ENCODE results near the gene ANKRD65. TPM values are rescaled to one million over a fixed set of nuclear protein-coding genes. Genes with fewer than 3 reads are reported as not detected.
A peak's percentile ranks its signal among the peaks of the same experiment; 100 is the strongest.
"Not testable (repeated sequence)": the region's sequence is repeated elsewhere in the genome, so short reads cannot be mapped to it uniquely, and the experiment has no call there.

Gene ANKRD65
- total RNA-seq, 1 donor from 2014 or later, result 1.7 TPM

GRCh38 chr1:1417825-1418463 is 3.1 kb downstream of the ANKRD65 start:
- not testable (repeated sequence) for DNase-seq (ENCODE audit: low spot score)

- not testable (repeated sequence) for DNase-seq (ENCODE audit: low spot score)
Observed at GRCh38 chr1:1417396-1417795, 3.7 kb downstream of the ANKRD65 start.

DNA sequence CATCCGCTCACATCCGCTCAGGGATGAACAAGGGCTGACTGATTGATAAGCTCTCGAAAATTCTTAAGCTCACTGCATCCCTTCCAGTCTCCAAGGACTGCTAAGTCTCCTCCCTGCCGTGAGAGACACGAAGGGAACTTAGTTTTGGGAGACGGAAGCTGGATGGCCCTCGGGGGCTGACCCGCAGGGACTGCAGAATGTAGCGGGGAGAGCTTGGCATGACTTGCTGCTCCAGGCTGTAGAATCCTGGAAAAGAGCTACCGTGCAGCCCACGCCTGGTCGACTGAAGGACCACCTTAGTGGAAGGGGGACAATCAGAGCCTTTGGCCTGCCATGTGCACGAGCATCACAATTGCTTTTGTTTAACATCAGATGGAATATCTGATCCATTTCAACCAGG is 5.3 kb downstream of the ANKRD65 start:
- DNase-seq (ENCODE audit: low spot score), result no peak

DNA sequence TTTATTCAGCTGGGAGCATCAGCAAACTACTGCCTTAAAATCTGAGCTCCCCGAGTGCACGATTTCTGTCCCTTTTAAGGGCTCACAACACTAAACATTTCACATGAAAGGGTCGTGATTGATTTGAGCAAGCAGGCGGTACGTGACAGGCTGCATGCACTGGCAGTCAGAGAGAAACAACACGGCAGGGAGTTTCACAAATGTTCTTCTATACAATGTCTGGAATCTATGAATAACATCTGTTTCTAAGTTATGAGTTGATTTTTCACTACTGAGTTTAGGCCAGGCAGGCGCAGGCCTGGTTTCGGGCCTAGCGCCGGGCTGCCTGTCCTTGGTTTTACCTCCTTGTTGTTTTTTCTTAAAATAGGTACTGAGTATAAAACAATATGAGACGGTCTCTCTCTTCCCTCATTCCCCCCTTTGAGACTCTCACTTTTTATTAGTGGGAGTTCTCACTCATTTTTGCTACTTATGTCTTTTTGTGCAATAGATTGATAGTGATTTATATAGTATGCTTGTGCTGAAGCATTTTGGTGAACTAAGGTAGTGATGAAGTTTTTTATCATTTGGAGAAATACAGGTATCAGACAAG is 8.7 kb downstream of the ANKRD65 start:
- not testable (repeated sequence) for DNase-seq (ENCODE audit: low spot score)

- DNase-seq (ENCODE audit: low spot score), result no peak
Observed at GRCh38 chr1:1411626-1412025, 9.4 kb downstream of the ANKRD65 start.

DNA sequence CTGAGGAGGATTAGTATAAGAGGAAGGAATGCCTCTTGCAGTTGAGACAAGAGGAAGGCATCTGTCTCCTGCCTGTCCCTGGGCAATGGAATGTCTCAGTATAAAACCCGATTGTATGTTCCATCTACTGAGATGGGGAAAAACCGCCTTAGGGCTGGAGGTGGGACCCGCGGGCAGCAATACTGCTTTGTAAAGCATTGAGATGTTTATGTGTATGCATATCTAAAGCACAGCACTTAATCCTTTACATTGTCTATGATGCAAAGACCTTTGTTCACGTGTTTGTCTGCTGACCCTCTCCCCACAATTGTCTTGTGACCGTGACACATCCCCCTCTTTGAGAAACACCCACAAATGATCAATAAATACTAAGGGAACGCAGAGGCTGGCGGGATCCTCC is 10.8 kb downstream of the ANKRD65 start:
- DNase-seq (ENCODE audit: low spot score), result not testable (repeated sequence)

DNA sequence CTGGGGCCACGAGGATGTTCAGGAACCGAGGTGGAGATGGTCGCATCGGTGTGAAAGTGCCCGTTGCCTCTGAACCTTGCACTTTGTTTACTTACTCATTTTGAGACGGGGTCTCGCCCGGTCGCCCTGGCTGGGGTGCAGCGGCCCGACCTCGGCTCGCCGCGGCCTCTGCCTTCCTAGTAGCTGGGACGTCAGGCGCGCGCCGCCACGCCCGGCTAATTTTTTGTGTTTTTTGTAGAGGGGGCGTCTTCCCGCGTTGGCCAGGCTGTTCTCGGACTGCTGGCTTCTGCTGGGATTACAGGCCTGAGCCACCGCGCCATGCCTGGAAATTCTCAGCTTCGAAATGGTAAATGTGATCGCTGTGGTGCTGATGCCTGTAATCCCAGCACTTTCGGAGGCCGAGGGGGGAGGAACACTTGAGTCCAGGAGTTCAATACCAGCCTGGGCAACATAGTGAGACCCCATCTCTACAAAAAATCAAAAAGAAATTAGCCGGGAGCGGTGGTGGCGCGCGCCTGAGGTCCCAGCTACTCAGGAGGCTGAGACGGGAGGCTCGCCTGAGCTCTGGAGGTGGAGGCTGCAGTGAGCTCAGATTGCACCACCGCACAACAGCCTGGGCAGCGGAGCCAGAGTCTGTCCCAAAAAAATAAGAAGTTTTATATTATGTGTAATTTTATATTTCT is 13.3 kb downstream of the ANKRD65 start:
- no peak for DNase-seq (ENCODE audit: low spot score)

DNA sequence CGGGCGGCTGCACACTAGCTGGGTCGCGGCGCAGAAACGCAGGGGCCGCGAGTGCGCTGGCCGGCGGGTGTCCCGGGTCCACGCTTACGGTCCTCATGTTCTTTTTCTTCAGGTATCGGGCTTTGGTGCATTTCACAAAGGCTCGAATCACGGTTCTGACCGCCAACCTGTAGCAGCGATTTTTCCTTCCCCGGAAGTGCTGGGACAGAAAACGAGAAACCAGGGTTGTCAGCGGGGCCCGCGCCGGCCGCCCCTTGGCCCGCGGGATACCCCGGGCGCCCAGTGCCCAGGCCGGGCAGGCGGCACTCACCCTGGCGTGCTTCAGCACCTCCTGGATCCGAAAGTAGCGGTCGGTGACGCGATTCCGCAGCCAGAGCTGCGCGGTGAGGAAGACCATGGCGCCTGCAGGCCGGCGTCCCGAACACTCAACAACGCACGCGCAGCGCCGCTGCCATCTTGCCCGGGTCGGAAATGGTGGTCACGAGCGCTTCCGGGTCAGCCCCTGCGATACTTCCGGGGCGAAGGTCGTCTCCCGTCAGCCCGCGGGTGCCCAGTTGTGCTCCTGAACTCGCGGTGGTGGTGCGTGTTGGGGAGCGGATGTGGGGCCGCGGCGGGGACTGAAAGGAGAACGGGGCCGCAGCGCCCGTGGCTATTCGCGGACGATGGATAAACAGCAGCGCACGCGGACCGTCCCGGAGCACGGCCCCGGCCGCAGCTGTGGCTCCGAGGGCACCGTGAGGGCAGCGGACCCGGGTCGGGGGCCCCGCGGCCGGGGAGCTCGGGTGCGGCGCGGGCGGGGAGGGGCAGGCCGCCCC is 14.0 kb downstream of the ANKRD65 start, which contains the start of gene MRPL20:
MRPL20 (minus strand) TSS at position 473 of the 815 bp plus-strand sequence; CDS start at position 397, 76 bp downstream.
- peak; percentile 96 for DNase-seq (ENCODE audit: low spot score)

DNA sequence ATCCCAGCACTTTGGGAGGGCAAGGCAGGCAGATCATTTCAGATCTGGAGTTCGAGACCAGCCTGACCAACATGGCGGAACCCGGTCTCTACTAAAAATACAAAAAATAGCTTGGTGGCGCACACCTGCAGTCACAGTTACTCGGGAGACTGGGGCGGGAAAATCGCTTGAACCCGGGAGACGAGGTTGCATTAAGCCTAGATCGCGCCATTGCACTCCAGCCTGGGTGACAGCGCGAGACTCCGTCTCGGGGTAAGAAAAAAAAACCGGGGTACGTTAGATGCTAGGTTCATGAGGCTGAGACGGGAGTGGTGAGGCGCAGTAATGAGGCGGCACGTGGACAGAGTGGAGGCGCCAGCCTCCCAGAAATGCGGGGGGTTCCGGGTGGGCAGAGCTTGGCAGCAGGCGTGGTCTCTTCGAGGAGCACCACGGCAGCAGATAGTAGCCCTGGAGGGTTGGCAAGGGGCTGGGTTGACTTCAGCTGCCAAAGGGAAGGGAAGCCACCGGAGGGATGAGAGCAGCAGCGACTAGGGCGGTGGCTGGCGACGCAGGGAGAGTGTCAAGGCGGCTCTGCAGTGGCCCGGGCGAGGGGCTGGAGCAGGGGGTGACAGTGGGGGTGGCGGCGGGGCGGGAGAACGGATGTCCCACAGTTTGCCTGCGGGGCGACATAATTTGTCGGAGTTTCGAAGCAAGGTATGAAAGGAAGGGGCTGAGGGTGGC is 14.8 kb downstream of the ANKRD65 start:
- DNase-seq (ENCODE audit: low spot score), result no peak

DNA sequence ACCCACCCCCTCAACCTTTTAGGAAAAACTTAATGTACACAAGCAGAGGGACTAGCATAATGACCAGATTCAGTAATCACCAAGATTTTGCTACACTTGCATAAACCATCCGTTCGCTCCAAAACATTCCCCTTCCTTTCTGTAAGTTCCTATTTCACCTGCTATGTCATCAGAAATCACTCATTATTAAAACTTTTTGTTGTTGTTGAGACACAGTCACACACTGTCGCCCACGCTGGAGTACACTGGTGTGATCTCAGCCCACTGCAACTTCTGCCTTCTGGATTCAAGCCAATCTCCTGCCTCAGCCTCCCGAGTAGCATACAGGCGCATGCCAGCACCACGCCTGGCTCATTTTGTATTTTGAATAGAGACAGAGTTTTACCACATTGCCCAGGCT is 17.4 kb downstream of the ANKRD65 start:
- no peak for DNase-seq (ENCODE audit: low spot score)

DNA sequence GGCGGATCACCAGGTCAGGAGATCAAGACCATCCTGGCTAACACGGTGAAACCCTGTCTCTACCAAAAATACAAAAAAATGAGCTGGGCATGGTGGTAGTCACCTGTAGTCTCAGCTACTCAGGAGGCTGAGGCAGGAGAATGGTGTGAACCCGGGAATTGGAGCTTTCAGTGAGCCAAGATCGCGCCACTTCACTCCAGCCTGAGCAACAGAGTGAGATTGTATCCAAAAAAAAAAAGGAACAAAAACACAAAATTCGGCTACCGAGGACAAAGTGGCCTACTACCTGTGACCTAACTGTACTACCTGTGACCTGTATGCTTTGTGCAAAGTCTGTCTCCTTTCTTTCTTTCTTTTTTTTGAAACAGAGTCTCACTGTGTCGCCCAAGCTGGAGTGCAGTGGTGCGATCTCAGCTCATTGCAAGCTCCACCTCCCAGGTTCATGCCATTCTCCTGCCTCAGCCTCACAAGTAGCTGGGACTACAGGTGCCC is 18.1 kb downstream of the ANKRD65 start:
- not testable (repeated sequence) for DNase-seq (ENCODE audit: low spot score)

DNA sequence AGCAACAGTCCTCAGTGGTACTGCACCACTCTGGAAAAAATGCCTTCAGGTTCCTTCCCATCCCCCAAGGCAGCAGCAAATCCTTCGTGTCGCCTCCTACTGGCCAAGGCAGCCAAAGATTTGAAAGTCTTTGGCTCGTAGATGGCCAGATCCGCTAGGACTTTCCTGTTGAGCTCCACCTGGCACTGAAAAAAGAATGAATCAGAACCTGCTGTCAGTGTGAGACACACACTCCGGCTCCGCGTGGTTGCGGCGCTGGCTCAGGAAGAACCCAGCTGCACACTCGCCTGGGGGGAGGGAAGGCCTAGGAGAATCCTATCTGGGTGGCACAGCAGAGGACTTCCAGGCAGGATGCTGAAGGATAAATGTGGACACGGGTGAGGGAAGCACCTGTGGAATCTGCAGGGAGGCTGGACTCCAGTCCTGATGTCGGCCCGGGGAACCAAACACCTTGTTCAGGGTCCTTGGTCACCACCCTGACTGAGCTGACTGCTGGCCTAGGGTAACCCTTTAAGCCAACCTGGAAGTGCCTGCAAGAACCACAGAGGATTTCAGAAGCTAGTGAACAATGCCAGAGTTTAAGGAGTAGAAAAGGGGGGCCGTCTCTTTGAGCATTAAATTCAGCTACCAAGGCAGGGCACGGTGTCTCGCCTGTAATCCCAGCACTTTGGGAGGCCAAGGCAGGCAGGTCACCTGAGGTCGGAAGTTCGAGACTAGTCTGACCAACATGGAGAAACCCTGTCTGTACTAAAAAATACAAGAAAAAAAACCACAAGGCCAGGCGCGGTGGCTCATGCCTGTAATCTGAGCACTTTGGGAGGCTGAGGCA is 18.8 kb downstream of the ANKRD65 start:
- DNase-seq (ENCODE audit: low spot score), result no peak

- DNase-seq (ENCODE audit: low spot score), result no peak
Observed at GRCh38 chr1:1401457-1402010, 19.5 kb downstream of the ANKRD65 start.

DNA sequence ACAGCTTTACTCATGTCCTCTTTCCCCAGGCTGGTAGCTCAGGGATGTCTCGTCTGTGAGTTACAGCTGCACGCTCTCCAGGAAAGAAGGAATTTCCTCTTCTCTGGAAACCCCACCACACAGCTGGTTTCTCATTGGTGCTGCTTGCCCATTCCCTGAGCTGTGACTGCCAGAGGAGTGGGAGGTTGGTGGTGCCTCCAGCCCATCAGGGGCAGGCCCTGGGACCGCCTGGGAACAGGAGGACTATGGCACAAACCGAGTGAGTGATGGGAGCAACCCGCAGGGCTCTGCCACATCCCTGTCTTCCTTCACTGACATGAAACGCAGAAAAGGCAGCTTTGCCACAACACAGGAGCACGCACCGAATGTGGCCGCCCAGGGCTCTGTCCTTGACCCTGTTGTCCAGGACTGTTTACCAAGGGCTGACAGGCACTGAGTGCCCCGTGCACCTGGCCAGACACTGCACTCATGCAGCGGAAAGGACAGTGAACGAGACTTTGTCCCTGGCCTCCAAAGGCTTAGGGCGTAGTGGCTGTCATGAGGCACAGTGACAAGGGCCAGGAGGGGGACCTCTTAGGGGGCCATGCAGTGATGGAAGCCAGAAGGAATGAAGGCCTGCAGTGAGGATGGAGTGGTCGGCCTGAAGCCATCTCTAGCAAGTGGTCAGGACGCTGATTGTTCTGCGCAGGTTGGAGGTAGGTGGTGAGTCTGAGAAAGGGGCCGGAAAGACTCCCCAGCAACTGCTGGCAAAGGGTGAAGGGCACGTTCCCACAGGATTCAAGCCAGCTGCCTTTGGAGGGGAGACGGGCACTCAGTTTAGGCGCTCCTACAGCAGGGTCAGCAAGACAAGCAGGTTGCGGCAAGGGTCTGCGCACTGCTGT is 20.3 kb downstream of the ANKRD65 start:
- no peak for DNase-seq (ENCODE audit: low spot score)

DNA sequence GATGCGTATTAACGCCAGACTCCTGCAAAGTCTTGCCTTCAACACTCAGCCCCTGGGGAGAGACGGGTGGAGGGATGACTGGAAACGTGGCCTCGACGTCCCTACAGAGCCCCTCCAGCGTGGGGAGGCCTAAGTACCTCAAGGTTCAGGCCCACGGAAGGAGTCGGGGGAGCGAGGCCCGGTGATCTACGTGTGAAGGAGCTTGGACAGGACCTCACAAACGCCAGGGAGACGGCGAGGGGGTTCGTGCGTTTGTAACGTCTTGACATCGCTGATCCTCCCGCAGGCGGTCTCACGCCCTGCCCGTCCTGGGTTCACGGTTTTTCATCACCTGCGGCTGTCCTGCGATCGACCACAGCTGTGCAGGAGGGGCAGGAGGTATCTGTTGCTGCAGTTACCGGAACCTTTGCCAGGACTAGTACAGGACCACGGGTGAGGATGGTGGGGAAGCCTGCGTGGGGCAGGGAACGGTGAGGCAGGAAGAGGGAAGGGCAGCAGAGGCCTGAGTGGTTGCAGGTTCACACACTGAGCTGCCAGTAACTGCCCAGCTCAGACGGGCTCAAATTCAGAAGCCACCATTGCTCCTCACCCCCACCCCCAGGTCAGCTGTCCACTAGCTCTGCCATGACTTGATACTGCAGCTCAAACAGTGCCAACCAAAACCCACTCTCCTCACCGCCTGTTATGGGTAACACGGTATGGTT is 21.1 kb downstream of the ANKRD65 start:
- no peak for DNase-seq (ENCODE audit: low spot score)

GRCh38 chr1:1399187-1399871 is 21.7 kb downstream of the ANKRD65 start, which contains the start of gene CCNL2:
Gene CCNL2 (minus strand): TSS chr1:1399335. CDS start chr1:1399306, 29 bp downstream.
- peak; percentile 99 for DNase-seq (ENCODE audit: low spot score)

- no peak for DNase-seq (ENCODE audit: low spot score)
Observed at GRCh38 chr1:1398677-1399186, 22.3 kb downstream of the ANKRD65 start.

Measured in umbilical cord (tissue), 2 donors.